GM12892 (cell line): ENCODE results near the gene MYO3A. TPM values are rescaled to one million over a fixed set of nuclear protein-coding genes. Genes with fewer than 3 reads are reported as not detected.

Experiments
- DNase-seq: peaks from one replicate; pipeline ENCODE4 v3.0.0; 2011; ENCODE audit not compliant: insufficient read length
- FAIRE-seq: peaks from 2 replicates; lab custom pipeline; 2011; peaks lifted over from hg19 to GRCh38; lab: Jason Lieb, UNC
- POLR2A ChIP-seq: IDR thresholded peaks from 2 replicates; pipeline ENCODE4 v1.6.1; 2011; ENCODE audit warnings: low read depth, low read length, control low read depth
- POLR2AphosphoS5 ChIP-seq: IDR thresholded peaks from 2 replicates; pipeline ENCODE4 v1.6.1; 2011; ENCODE audit warnings: low read depth, low read length, control low read depth
- TAF1 ChIP-seq: IDR thresholded peaks from 2 replicates; pipeline ENCODE4 v1.6.1; 2011; ENCODE audit warnings: low read depth, mild to moderate bottlenecking, control low read depth, low read length, borderline replicate concordance
- polyA plus RNA-seq: library from polyadenylated mRNA; unstranded; fragments of >200 nt; gene quantifications from one replicate; pipeline ENCODE4 v1.2.1, GENCODE V29; 2012; ENCODE audit warnings: missing spikeins, inconsistent platforms; ENCODE audit not compliant: missing spikeins

The MYO3A gene
- polyA plus RNA-seq, result not detected

- TF ChIP-seq POLR2A (no peak), POLR2AphosphoS5 (no peak), TAF1 (no peak)
- DNase-seq, result no peak
- FAIRE-seq, result no peak
Measured at GRCh38 chr10:25933653-25934608, at the start of gene MYO3A. TSS of gene MYO3A (plus strand) at chr10:25934229. CDS start at chr10:25952111, 17,882 bp downstream.

GRCh38 chr10:25888627-25889026, 45.4 kb upstream of the MYO3A start:
- TF ChIP-seq TAF1 (no peak), POLR2AphosphoS5 (no peak), POLR2A (no peak)
- no peak for DNase-seq
- FAIRE-seq, result no peak

- DNase-seq (no peak), FAIRE-seq (no peak)
Measured at GRCh38 chr10:25890995-25891394, 43.0 kb upstream of the MYO3A start.

DNA sequence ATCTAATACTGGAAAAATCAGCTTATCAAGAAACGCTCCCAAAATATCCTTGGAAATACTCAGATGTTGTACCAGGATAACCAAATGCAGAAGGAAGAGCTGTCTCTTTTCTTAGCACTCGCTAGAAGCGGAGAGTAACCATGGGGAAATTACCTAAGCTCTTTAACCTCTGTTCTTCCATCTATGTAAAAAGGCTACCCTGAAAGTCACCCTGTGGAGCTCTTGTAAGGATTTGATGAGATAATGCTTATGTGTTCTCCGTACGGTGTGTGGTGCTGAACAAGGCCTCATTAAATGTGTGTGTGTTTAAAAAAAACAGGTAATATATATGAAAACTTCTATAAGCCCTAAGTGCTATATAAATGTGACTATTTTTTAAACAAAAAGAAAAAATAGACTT, 38.2 kb upstream of the MYO3A start:
- FAIRE-seq, result no peak
- TF ChIP-seq POLR2A (no peak), POLR2AphosphoS5 (no peak), TAF1 (no peak)
- no peak for DNase-seq

More at GRCh38 chr10:25890995-25891394, 43.0 kb upstream of the MYO3A start:
- no peak for TF ChIP-seq POLR2A
- TF ChIP-seq TAF1, result no peak
- TF ChIP-seq POLR2AphosphoS5, result no peak

GRCh38 chr10:25896421-25896820, 37.6 kb upstream of the MYO3A start:
- no peak for TF ChIP-seq TAF1
- TF ChIP-seq POLR2AphosphoS5, result no peak
- no peak for TF ChIP-seq POLR2A
- DNase-seq, result no peak
- no peak for FAIRE-seq

- FAIRE-seq (no peak), DNase-seq (no peak)
- TF ChIP-seq POLR2AphosphoS5, result no peak
- no peak for TF ChIP-seq POLR2A
- TF ChIP-seq TAF1, result no peak
Measured at GRCh38 chr10:25899304-25899703, 34.7 kb upstream of the MYO3A start.

GRCh38 chr10:25901199-25901598, 32.8 kb upstream of the MYO3A start:
- FAIRE-seq, result no peak
- no peak for TF ChIP-seq POLR2AphosphoS5
- TF ChIP-seq POLR2A, result no peak
- no peak for TF ChIP-seq TAF1
- no peak for DNase-seq

GRCh38 chr10:25902002-25902401, 32.0 kb upstream of the MYO3A start:
- DNase-seq, result no peak
- no peak for TF ChIP-seq POLR2AphosphoS5
- no peak for TF ChIP-seq POLR2A
- TF ChIP-seq TAF1, result no peak
- FAIRE-seq, result peak; percentile 24

- DNase-seq (no peak), FAIRE-seq (no peak)
- TF ChIP-seq TAF1, result no peak
- no peak for TF ChIP-seq POLR2AphosphoS5
- TF ChIP-seq POLR2A, result no peak
Measured at GRCh38 chr10:25907261-25907660, 26.8 kb upstream of the MYO3A start.

DNA sequence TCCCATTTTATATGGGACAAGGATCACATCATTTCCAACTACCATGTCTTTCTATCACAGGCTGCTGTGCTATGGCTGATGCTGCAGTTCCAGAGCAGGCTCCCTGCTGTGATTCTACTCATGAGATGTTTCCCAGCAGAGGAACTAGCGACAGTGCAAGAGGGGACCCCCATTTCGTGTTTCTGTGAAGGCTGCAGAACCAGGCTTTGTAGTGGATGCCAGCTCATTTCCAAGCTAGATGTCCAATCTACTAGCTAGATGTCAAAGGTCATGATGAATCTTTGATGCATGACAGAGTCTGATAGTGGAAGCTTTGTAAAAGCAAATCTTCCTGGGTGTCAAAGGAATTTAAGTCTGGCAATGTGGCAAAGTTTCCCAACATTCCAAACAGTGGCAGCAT, 21.2 kb upstream of the MYO3A start:
- DNase-seq, result no peak
- TF ChIP-seq TAF1, result no peak
- no peak for TF ChIP-seq POLR2A
- no peak for TF ChIP-seq POLR2AphosphoS5
- FAIRE-seq, result no peak

DNA sequence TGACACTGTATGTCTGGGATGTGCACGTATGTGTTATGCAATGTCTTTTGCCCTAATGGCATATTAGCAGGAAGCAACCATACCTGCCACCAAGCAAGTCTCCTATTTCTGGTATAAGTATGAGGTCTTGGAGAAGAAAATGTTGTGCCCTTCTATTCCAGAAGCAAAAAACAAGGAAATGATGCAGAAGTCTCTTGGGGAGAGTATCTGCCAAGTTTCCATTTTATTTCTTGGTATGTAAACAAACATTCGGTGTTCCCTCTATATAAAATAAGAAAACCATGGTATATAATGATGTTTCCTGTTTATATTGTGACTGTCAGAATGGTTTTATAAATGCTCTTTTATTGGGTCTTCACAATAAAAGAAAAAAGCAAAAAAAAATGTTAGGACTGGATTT, 19.3 kb upstream of the MYO3A start:
- DNase-seq (no peak), FAIRE-seq (no peak)
- TF ChIP-seq POLR2A (no peak), TAF1 (no peak), POLR2AphosphoS5 (no peak)
